Testis (tissue), 5 donors: Measurements from ENCODE around the gene PPFIBP1. TPM values are rescaled to one million over a fixed set of nuclear protein-coding genes. Genes with fewer than 3 reads are reported as not detected.
A peak's percentile ranks its signal among the peaks of the same experiment; 100 is the strongest.

Source experiments
- DNase-seq: peaks from one replicate; pipeline ENCODE4 v3.0.0-alpha.2; 2019
- H3K27ac ChIP-seq, 2 donors: fragments of 200-600 bp; sonication (generic); one replicate each; pipeline ENCODE4 v1.5.1; 2019
- H3K27me3 ChIP-seq: fragments of 200-600 bp; sonication (generic); one replicate; pipeline ENCODE4 v1.5.1; 2019
- H3K36me3 ChIP-seq: fragments of 200-600 bp; sonication (generic); one replicate; pipeline ENCODE4 v1.5.1; 2017; ENCODE audit warnings: low read depth; ENCODE audit errors: missing control alignments
- H3K4me1 ChIP-seq: fragments of 200-600 bp; sonication (generic); one replicate; pipeline ENCODE4 v1.5.1; 2019
- H3K4me3 ChIP-seq, 2 donors: fragments of 200-600 bp; sonication (generic); one replicate each; pipeline ENCODE4 v1.5.1; 2017 to 2019
- H3K9me3 ChIP-seq: fragments of 200-600 bp; sonication (generic); one replicate; pipeline ENCODE4 v1.5.1; 2017
- CTCF ChIP-seq, 3 experiments: fragments of 450-650 bp in 2 of 3; fragments of 200-600 bp in 1 of 3; sonication (generic) in 1 of 3; IDR thresholded peaks; one replicate each; pipeline ENCODE4 v1.5.1; 2016 to 2019; ENCODE audit warnings: antibody characterized with exemption in 3 of 3, mild to moderate bottlenecking in 2 of 3, moderate library complexity in 1 of 3
- POLR2A ChIP-seq: fragments of 450-650 bp; IDR thresholded peaks from one replicate; pipeline ENCODE4 v1.6.1; 2017; ENCODE audit warnings: antibody characterized with exemption, mild to moderate bottlenecking, moderate library complexity
- WGBS, 2 donors: methylation state at CpG; one replicate each; pipeline ENCODE4 v1.1.5; 2018; 5-methylcytosine and 5-hydroxymethylcytosine counted together
- intact Hi-C: fragments of 100-400 bp; cut with DNase I; formaldehyde crosslinking; loops from one replicate; pipeline ENCODE4 v1.15.1; 2023; ENCODE audit warnings: low total_unique reads
- long read RNA-seq, 2 donors: transcript quantifications; one replicate each; lab custom pipeline, GENCODE V29; 2026
- polyA plus RNA-seq: library from polyadenylated mRNA; stranded (reverse); fragments of 350-450 nt; fragmentation: Illumina TruSeq; extraction: RNeasy Lipid Tissue Mini Kit (QIAGEN cat#74804); gene quantifications from one replicate; pipeline ENCODE4 v1.2.3, GENCODE V29; 2014; ENCODE audit warnings: low read depth, low replicate concordance; ENCODE audit not compliant: insufficient read depth
- total RNA-seq, 2 donors: library from RNA; depleted of rRNA; stranded (reverse); fragments of >200 nt; gene quantifications; one replicate each; pipeline ENCODE4 v1.2.3, GENCODE V29; 2016

Gene PPFIBP1
- 10 to 100 TPM; 75.3 to 87.8 TPM for total RNA-seq
- 33.4 TPM for polyA plus RNA-seq
- long read RNA-seq, donor 1, partial matches to known transcripts = 0 of 3 reads
- long read RNA-seq, donor 1, other reads (novel, unspliced or antisense) = 0 of 3 reads
- long read RNA-seq, donor 2, partial matches to known transcripts = 0 of 2 reads
- long read RNA-seq, donor 2, other reads (novel, unspliced or antisense) = 0 of 2 reads

GRCh38 chr12:27523642-27524493 is at the start of gene PPFIBP1:
PPFIBP1 (plus strand) TSS chr12:27524206; CDS start chr12:27633397, 109,191 bp downstream.
- intact Hi-C loops = no loop called here
- 1% methylated on average over 25 to 41 of the region's 41 CpGs for WGBS, 2 donors
- H3K4me3 ChIP-seq = peak within 1 kb of the TSS; percentile 66 to 82
- H3K27me3 ChIP-seq = no peaks in the 10 kb centered on the region
- H3K4me1 ChIP-seq = peaks cover 12% of the 10 kb centered on the region
- TF ChIP-seq CTCF (IDR thresholded peaks at IDR 0.05) = peak in 1 of 3 experiments; percentile 20
- TF ChIP-seq POLR2A = peak; percentile 81
- no peaks in the 10 kb centered on the region for H3K9me3 ChIP-seq
- peak within 1 kb of the TSS; percentile 87 to 90 for H3K27ac ChIP-seq
- DNase-seq = peak; percentile 99
- no peaks in the 10 kb centered on the region for H3K36me3 ChIP-seq

- H3K27ac ChIP-seq = peak overlapping the region in 1 of 2 donors; percentile 65
- no peaks in the 10 kb centered on the region for H3K9me3 ChIP-seq
- DNase-seq = no peak
- no peaks in the 10 kb centered on the region for H3K36me3 ChIP-seq
- TF ChIP-seq POLR2A (no peak), CTCF (IDR thresholded peaks at IDR 0.05) (no peak)
- 56 to 61% methylated on average over 3 of the region's 3 CpGs for whole genome bisulfite sequencing, 2 donors
- no peak overlapping the region for H3K4me3 ChIP-seq
- H3K27me3 ChIP-seq = no peaks in the 10 kb centered on the region
- intact Hi-C loops = no loop called here
- peaks cover 6% of the 10 kb centered on the region for H3K4me1 ChIP-seq
Observed at GRCh38 chr12:27474344-27474743, 49.7 kb upstream of the PPFIBP1 start.

GRCh38 chr12:27477049-27477448 is 47.0 kb upstream of the PPFIBP1 start:
- no peaks in the 10 kb centered on the region for H3K27me3 ChIP-seq
- no peak overlapping the region for H3K27ac ChIP-seq
- no peaks in the 10 kb centered on the region for H3K36me3 ChIP-seq
- peaks cover 6% of the 10 kb centered on the region for H3K4me1 ChIP-seq
- TF ChIP-seq CTCF (IDR thresholded peaks at IDR 0.05) = no peak
- TF ChIP-seq POLR2A = no peak
- DNase-seq = no peak
- intact Hi-C loops = no loop called here
- no peaks in the 10 kb centered on the region for H3K9me3 ChIP-seq
- H3K4me3 ChIP-seq = no peak overlapping the region

- Histone ChIP-seq H3K36me3 (no peaks in the 10 kb centered on the region), H3K27me3 (no peaks in the 10 kb centered on the region), H3K27ac (no peak overlapping the region), H3K4me3 (no peak overlapping the region), H3K9me3 (no peaks in the 10 kb centered on the region), H3K4me1 (peaks cover 6% of the 10 kb centered on the region)
- intact Hi-C loops = no loop called here
- TF ChIP-seq POLR2A = no peak
- no peak for TF ChIP-seq CTCF (IDR thresholded peaks at IDR 0.05)
- no peak for DNase-seq
Observed at GRCh38 chr12:27478949-27479348, 45.1 kb upstream of the PPFIBP1 start.
